ENCODE measurements around the gene TNK1.

DNA sequence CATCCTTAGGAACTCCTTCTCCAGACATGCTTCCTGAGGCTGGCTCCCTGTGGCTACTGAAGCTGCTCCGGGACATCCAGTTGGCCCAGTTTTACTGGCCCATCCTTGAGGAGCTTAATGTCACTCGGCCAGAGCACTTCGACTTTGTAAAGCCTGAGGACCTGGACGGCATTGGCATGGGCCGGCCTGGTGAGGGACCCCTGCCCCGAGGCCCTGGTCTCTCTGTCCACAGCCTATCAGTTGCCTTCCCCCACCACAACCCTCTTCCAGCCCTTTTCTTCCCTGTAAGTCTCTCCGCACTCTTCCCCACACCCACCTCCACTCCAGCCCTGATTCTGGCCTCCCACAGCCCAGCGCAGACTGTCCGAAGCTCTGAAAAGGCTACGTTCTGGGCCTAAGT, 2.0 kb downstream of the TNK1 start:
- TF ChIP-seq, protein P1, sequence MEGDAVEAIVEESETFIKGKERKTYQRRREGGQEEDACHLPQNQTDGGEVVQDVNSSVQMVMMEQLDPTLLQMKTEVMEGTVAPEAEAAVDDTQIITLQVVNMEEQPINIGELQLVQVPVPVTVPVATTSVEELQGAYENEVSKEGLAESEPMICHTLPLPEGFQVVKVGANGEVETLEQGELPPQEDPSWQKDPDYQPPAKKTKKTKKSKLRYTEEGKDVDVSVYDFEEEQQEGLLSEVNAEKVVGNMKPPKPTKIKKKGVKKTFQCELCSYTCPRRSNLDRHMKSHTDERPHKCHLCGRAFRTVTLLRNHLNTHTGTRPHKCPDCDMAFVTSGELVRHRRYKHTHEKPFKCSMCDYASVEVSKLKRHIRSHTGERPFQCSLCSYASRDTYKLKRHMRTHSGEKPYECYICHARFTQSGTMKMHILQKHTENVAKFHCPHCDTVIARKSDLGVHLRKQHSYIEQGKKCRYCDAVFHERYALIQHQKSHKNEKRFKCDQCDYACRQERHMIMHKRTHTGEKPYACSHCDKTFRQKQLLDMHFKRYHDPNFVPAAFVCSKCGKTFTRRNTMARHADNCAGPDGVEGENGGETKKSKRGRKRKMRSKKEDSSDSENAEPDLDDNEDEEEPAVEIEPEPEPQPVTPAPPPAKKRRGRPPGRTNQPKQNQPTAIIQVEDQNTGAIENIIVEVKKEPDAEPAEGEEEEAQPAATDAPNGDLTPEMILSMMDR (IDR thresholded peaks at IDR 0.05; ENCODE audit: insufficient read depth, low read length, poor library complexity, severe bottlenecking) = no peak
- no peak for TF ChIP-seq EZH2phosphoT487 (conservative IDR thresholded peaks at IDR 0.05; ENCODE audit: low read length)

All from SU-DHL-6 (cell line).